HEK293 (cell line): Measurements from ENCODE around the gene CBFA2T2.

Experiments used
- AEBP2 ChIP-seq: fragments of 450-650 bp; formaldehyde crosslinking; IDR thresholded peaks from 2 replicates; pipeline ENCODE4 v1.5.1; 2016; ENCODE audit warnings: missing biosample characterization, missing genetic modification characterization, borderline replicate concordance
- GLIS2 ChIP-seq: fragments of 450-650 bp; formaldehyde crosslinking; IDR thresholded peaks from 2 replicates; pipeline ENCODE4 v1.5.1; 2016; ENCODE audit warnings: missing biosample characterization, missing genetic modification characterization
- HIC1 ChIP-seq: fragments of 450-650 bp; formaldehyde crosslinking; IDR thresholded peaks from 2 replicates; pipeline ENCODE4 v1.5.1; 2016; ENCODE audit warnings: missing biosample characterization, missing genetic modification characterization
- HOXA7 ChIP-seq: sonication (generic); formaldehyde crosslinking; IDR thresholded peaks from 2 replicates; pipeline ENCODE4 v1.8.1; 2022; ENCODE audit warnings: missing genetic modification reagents, borderline replicate concordance
- IKZF3 ChIP-seq: fragments of 450-650 bp; IDR thresholded peaks from 2 replicates; pipeline ENCODE4 v1.5.0; 2018; ENCODE audit warnings: missing biosample characterization, mild to moderate bottlenecking, missing genetic modification characterization, moderate library complexity
- PRDM6 ChIP-seq: fragments of 450-650 bp; formaldehyde crosslinking; IDR thresholded peaks from 2 replicates; pipeline ENCODE4 v1.5.1; 2017; ENCODE audit warnings: missing biosample characterization, missing genetic modification characterization
- RBAK ChIP-seq: fragments of 450-650 bp; formaldehyde crosslinking; IDR thresholded peaks from 2 replicates; pipeline ENCODE4 v1.5.1; 2016; ENCODE audit warnings: missing biosample characterization, missing genetic modification characterization
- WT1 ChIP-seq: fragments of 450-650 bp; formaldehyde crosslinking; IDR thresholded peaks from 2 replicates; pipeline ENCODE4 v1.5.1; 2016; ENCODE audit warnings: missing biosample characterization, missing genetic modification characterization
- ZBTB11 ChIP-seq: fragments of 450-650 bp; formaldehyde crosslinking; conservative IDR thresholded peaks from 2 replicates; pipeline ENCODE4 v1.5.1; 2016; ENCODE audit warnings: low read depth, missing biosample characterization, missing genetic modification characterization
- ZBTB7A ChIP-seq: fragments of 450-650 bp; formaldehyde crosslinking; IDR thresholded peaks from 2 replicates; pipeline ENCODE4 v1.5.1; 2016; ENCODE audit warnings: low read depth, missing biosample characterization, missing genetic modification characterization
- ZFP37 ChIP-seq: fragments of 450-650 bp; formaldehyde crosslinking; IDR thresholded peaks from 2 replicates; pipeline ENCODE4 v1.5.1; 2016; ENCODE audit warnings: missing biosample characterization, missing genetic modification characterization
- ZNF16 ChIP-seq: fragments of 450-650 bp; formaldehyde crosslinking; IDR thresholded peaks from 2 replicates; pipeline ENCODE4 v1.5.1; 2016; ENCODE audit warnings: low read depth, missing biosample characterization, missing genetic modification characterization
- ZNF335 ChIP-seq: fragments of 450-650 bp; formaldehyde crosslinking; conservative IDR thresholded peaks from 2 replicates; pipeline ENCODE4 v1.5.1; 2016; ENCODE audit warnings: missing biosample characterization, missing genetic modification characterization
- ZNF350 ChIP-seq: fragments of 450-650 bp; formaldehyde crosslinking; IDR thresholded peaks from 2 replicates; pipeline ENCODE4 v1.5.0; 2017; ENCODE audit warnings: missing biosample characterization, mild to moderate bottlenecking, missing genetic modification characterization
- ZNF354C ChIP-seq: fragments of 450-650 bp; formaldehyde crosslinking; IDR thresholded peaks from 2 replicates; pipeline ENCODE4 v1.5.1; 2016; ENCODE audit warnings: missing biosample characterization, missing genetic modification characterization, low read depth, borderline replicate concordance
- ZNF654 ChIP-seq: fragments of 450-650 bp; formaldehyde crosslinking; IDR thresholded peaks from 2 replicates; pipeline ENCODE4 v1.5.1; 2016; ENCODE audit warnings: low read depth, missing biosample characterization, missing genetic modification characterization
- ZNF658 ChIP-seq: fragments of 450-650 bp; formaldehyde crosslinking; IDR thresholded peaks from 2 replicates; pipeline ENCODE4; 2016; ENCODE audit warnings: missing biosample characterization, missing genetic modification characterization
- ZNF692 ChIP-seq: fragments of 450-650 bp; formaldehyde crosslinking; IDR thresholded peaks from 2 replicates; pipeline ENCODE4 v1.5.1; 2016; ENCODE audit warnings: missing biosample characterization, missing genetic modification characterization
- ZNF747 ChIP-seq: fragments of 450-650 bp; formaldehyde crosslinking; IDR thresholded peaks from 2 replicates; pipeline ENCODE4 v1.5.1; 2016; ENCODE audit warnings: missing biosample characterization, missing genetic modification characterization
- ZNF792 ChIP-seq: fragments of 450-650 bp; formaldehyde crosslinking; IDR thresholded peaks from 2 replicates; pipeline ENCODE4 v1.5.1; 2016; ENCODE audit warnings: missing biosample characterization, missing genetic modification characterization
- ZSCAN23 ChIP-seq: fragments of 450-650 bp; formaldehyde crosslinking; IDR thresholded peaks from 2 replicates; pipeline ENCODE4 v1.5.1; 2016; ENCODE audit warnings: missing biosample characterization, missing genetic modification characterization

CBFA2T2 gene

GRCh38 chr20:33443006-33443511 lies 46.8 kb upstream of the CBFA2T2 start (continued):
- no peak for TF ChIP-seq WT1 (tag by site-specific recombination)
- peak; percentile 45; the same call in 1 of the 2 replicates for TF ChIP-seq ZBTB7A (tag by site-specific recombination)
- TF ChIP-seq ZSCAN23 = no peak
- no peak for TF ChIP-seq ZNF692 (tag by site-specific recombination)
- TF ChIP-seq HIC1 (tag by site-specific recombination) = peak; percentile 83
- no peak for TF ChIP-seq PRDM6 (tag by site-specific recombination)
- TF ChIP-seq ZNF354C (tag by site-specific recombination) = no peak
- no peak for TF ChIP-seq HOXA7 (CRISPR knock-in tag)
- TF ChIP-seq ZFP37 (tag by site-specific recombination) = no peak
- TF ChIP-seq RBAK (tag by site-specific recombination) = no peak
- TF ChIP-seq ZNF654 (tag by site-specific recombination) = no peak
- TF ChIP-seq ZNF792 (tag by site-specific recombination) = no peak
- peak; percentile 69 for TF ChIP-seq ZNF335 (tag by site-specific recombination)
- no peak for TF ChIP-seq ZNF16 (tag by site-specific recombination)
- TF ChIP-seq ZBTB11 (tag by site-specific recombination) = no peak
- peak; percentile 74 for TF ChIP-seq GLIS2 (tag by site-specific recombination)
- no peak for TF ChIP-seq IKZF3
- no peak for TF ChIP-seq AEBP2 (tag by site-specific recombination)
- no peak for TF ChIP-seq ZNF350 (tag by site-specific recombination)
- no peak for TF ChIP-seq ZNF658 (tag by site-specific recombination)
- no peak for TF ChIP-seq ZNF747 (tag by site-specific recombination)
